PC-3 (cell line): ENCODE results near the gene MKRN2. TPM values are rescaled to one million over a fixed set of nuclear protein-coding genes. Genes with fewer than 3 reads are reported as not detected.
A peak's percentile ranks its signal among the peaks of the same experiment; 100 is the strongest.
"Not testable (repeated sequence)": the region's sequence is repeated elsewhere in the genome, so short reads cannot be mapped to it uniquely, and the experiment has no call there.

ENCODE experiments used
- ATAC-seq: fragments of 200-7000 bp; cut with Tn5 transposase; 2 replicates; pipeline ENCODE4 v1.9.1; 2020; ENCODE audit warnings: mild to moderate bottlenecking, moderate library complexity
- BruUV-seq: library from RNA; stranded (reverse); fragments of 400-500 nt; replicated peaks from 2 replicates; lab custom pipeline; 2021; lab: Mats Ljungman, UMichigan
- CTCF ChIA-PET: fragments of 300-600 bp; sonication (Branson Sonifier 250); formaldehyde crosslinking; loops from one replicate; lab custom pipeline; 2022; ENCODE audit warnings: antibody characterized with exemption; lab: Charles Lee
- POLR2A ChIA-PET: fragments of 300-600 bp; sonication (Branson Sonifier 250); formaldehyde crosslinking; loops from one replicate; lab custom pipeline; 2022; ENCODE audit warnings: antibody characterized with exemption; ENCODE audit not compliant: unreplicated experiment; lab: Charles Lee
- DNase-seq: peaks from one replicate; pipeline ENCODE4 v3.0.0-alpha.2; 2015
- H2AFZ ChIP-seq: fragments of 300-600 bp; sonication (generic); 2 replicates; pipeline ENCODE4 v1.6.0; 2016; ENCODE audit warnings: antibody characterized with exemption, low read length
- H3F3A ChIP-seq: fragments of 300-600 bp; sonication (generic); one replicate; pipeline ENCODE4 v1.6.0; 2017; ENCODE audit warnings: antibody characterized with exemption, low read length, control low read depth, mild to moderate bottlenecking; ENCODE audit not compliant: unreplicated experiment
- H3K27ac ChIP-seq: fragments of 300-600 bp; sonication (generic); 2 replicates; pipeline ENCODE4 v1.5.1; 2016; ENCODE audit warnings: mild to moderate bottlenecking, low read length
- H3K27me3 ChIP-seq: fragments of 300-600 bp; sonication (generic); 2 replicates; pipeline ENCODE4 v1.6.1; 2016; ENCODE audit warnings: low read length, mixed read lengths
- H3K36me3 ChIP-seq: fragments of 300-600 bp; sonication (generic); 2 replicates; pipeline ENCODE4 v1.6.1; 2016; ENCODE audit warnings: low read depth, mixed run types, low read length, mixed read lengths
- H3K4me1 ChIP-seq: fragments of 300-600 bp; sonication (generic); 2 replicates; pipeline ENCODE4 v1.5.1; 2016; ENCODE audit warnings: low read length; ENCODE audit not compliant: insufficient read depth
- H3K4me2 ChIP-seq: fragments of 300-600 bp; sonication (generic); 2 replicates; pipeline ENCODE4 v1.6.0; 2016; ENCODE audit warnings: low read length
- H3K4me3 ChIP-seq: fragments of 300-600 bp; sonication (generic); 2 replicates; pipeline ENCODE4 v1.5.1; 2016; ENCODE audit warnings: mild to moderate bottlenecking, low read length, mixed read lengths
- H3K79me2 ChIP-seq: fragments of 300-600 bp; sonication (generic); 2 replicates; pipeline ENCODE4 v1.6.1; 2017; ENCODE audit warnings: low read length, mixed read lengths
- H3K9ac ChIP-seq: fragments of 300-600 bp; sonication (generic); 2 replicates; pipeline ENCODE4 v1.6.0; 2016; ENCODE audit warnings: mild to moderate bottlenecking, low read length
- H3K9me2 ChIP-seq: fragments of 300-600 bp; sonication (generic); replicated peaks from 2 replicates; pipeline ENCODE4 v1.6.1; 2016; ENCODE audit warnings: mixed run types, low read length, mixed read lengths
- H3K9me3 ChIP-seq: fragments of 300-600 bp; sonication (generic); 2 replicates; pipeline ENCODE4 v1.6.1; 2016; ENCODE audit warnings: low read length, mixed read lengths
- H4K20me1 ChIP-seq: fragments of 300-600 bp; sonication (generic); 2 replicates; pipeline ENCODE4 v1.6.1; 2016; ENCODE audit warnings: low read length, mixed read lengths
- EZH2 ChIP-seq: fragments of 300-600 bp; sonication (generic); IDR thresholded peaks from one replicate; pipeline ENCODE4 v1.6.1; 2017; ENCODE audit warnings: antibody characterized with exemption, mild to moderate bottlenecking, low read length; ENCODE audit not compliant: unreplicated experiment
- EZH2phosphoT487 ChIP-seq: fragments of 300-600 bp; sonication (generic); IDR thresholded peaks from 2 replicates; pipeline ENCODE4 v1.6.1; 2018; ENCODE audit warnings: mild to moderate bottlenecking, antibody characterized with exemption, low read length, borderline replicate concordance
- intact Hi-C: fragments of 100-400 bp; cut with micrococcal nuclease; formaldehyde crosslinking; loops from 2 replicates; pipeline ENCODE4 v1.9.0; 2023
- total RNA-seq: library from RNA; depleted of rRNA; stranded (reverse); fragments of >200 nt; gene quantifications from 2 replicates; pipeline ENCODE4 v1.2.3, GENCODE V29; 2014
- TF ChIP-seq, protein P1 (sequence below): fragments of 300-600 bp; sonication (generic); conservative IDR thresholded peaks from 2 replicates; pipeline ENCODE4 v1.5.1; 2017; ENCODE audit warnings: antibody characterized with exemption, low read depth, mild to moderate bottlenecking, low read length

Gene MKRN2
- total RNA-seq, 1 experiment from 2014 or later = 45.8 TPM

DNA sequence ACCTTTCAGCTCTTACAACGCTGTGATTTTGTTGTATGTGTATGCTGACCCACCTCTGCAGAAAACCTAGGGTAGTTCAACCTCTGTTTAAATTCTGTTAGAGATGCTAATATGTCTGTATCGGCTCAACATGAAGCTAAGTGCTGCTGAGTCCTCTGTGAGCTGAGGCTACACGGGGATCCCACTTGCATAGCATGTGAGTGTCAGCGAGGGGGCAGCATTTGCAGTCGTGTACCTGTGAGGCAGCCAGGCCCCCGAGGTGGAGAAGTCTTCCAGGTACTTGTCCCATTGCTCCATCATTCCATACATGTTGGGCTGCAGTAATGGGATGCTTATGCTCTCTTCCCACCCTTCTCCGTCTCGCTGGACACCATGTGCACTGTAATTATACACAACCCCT is 15.3 kb upstream of the MKRN2 start:
- Histone ChIP-seq H3K79me2 (no peaks in the 10 kb centered on the region), H3K4me1 (peaks cover 21% of the 10 kb centered on the region), H3K4me3 (no peak overlapping the region), H3K9me3 (no peaks in the 10 kb centered on the region), H3F3A (peaks cover 9% of the 10 kb centered on the region), H3K9me2 (no peaks in the 10 kb centered on the region), H4K20me1 (no peaks in the 10 kb centered on the region), H3K27ac (no peak overlapping the region), H3K36me3 (peaks cover 16% of the 10 kb centered on the region), H3K27me3 (no peaks in the 10 kb centered on the region), H3K9ac (no peak overlapping the region), H2AFZ (no peak overlapping the region), H3K4me2 (no peak overlapping the region)
- CTCF ChIA-PET = no interaction called here
- intact Hi-C loops = loop anchor here (5.0 kb wide), 1 partner anchor 404 kb away; no protein-coding TSS in a partner anchor
- TF ChIP-seq EZH2 (no peak), EZH2phosphoT487 (no peak)
- TF ChIP-seq, protein P1, sequence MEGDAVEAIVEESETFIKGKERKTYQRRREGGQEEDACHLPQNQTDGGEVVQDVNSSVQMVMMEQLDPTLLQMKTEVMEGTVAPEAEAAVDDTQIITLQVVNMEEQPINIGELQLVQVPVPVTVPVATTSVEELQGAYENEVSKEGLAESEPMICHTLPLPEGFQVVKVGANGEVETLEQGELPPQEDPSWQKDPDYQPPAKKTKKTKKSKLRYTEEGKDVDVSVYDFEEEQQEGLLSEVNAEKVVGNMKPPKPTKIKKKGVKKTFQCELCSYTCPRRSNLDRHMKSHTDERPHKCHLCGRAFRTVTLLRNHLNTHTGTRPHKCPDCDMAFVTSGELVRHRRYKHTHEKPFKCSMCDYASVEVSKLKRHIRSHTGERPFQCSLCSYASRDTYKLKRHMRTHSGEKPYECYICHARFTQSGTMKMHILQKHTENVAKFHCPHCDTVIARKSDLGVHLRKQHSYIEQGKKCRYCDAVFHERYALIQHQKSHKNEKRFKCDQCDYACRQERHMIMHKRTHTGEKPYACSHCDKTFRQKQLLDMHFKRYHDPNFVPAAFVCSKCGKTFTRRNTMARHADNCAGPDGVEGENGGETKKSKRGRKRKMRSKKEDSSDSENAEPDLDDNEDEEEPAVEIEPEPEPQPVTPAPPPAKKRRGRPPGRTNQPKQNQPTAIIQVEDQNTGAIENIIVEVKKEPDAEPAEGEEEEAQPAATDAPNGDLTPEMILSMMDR = no peak
- POLR2A ChIA-PET = no interaction called here
- no TSS peak for BruUV-seq
- ATAC-seq (no peak), DNase-seq (no peak)

DNA sequence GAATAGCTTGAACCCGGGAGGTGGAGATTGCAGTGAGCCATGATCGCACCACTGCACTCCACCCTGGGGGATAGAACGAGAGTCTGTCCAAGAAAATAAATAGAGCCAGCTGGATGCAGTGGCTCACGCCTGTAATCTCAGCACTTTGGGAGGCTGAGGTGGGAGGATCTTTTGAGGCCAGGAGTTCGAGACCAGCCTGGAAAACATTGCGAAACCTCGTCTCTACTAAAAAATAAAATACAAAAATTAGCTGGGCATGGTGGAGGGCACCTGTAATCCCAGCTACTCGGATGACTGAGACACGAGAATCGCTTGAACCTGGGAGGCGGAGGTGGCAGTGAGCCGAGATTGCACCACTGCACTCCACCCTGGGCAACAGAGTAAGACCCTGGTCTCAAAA is 13.4 kb upstream of the MKRN2 start:
- H3K9ac ChIP-seq, DNase-seq, H3K9me3 ChIP-seq, H3K79me2 ChIP-seq, H3K27ac ChIP-seq, H2AFZ ChIP-seq, ATAC-seq, BruUV-seq, H4K20me1 ChIP-seq, H3F3A ChIP-seq, H3K27me3 ChIP-seq, H3K9me2 ChIP-seq: not testable (repeated sequence)
- intact Hi-C loops = loop anchor here (5.0 kb wide), 1 partner anchor 406 kb away; no protein-coding TSS in a partner anchor
- ChIA-PET CTCF (interaction anchor here (1.1 kb wide), 1 partner anchor 35 kb away, joined by 7 read pairs; no protein-coding TSS in a partner anchor), POLR2A (interaction anchor here (0.6 kb wide), 1 partner anchor 9 kb away, joined by 4 read pairs; no protein-coding TSS in a partner anchor)
- H3K4me3 ChIP-seq = peak overlapping the region; percentile 74; the same call in 1 of the 2 replicates
- H3K4me2 ChIP-seq = peak overlapping the region; percentile 94; the same call in 1 of the 2 replicates
- H3K4me1 ChIP-seq = peaks cover 21% of the 10 kb centered on the region
- H3K36me3 ChIP-seq = peaks cover 16% of the 10 kb centered on the region

DNA sequence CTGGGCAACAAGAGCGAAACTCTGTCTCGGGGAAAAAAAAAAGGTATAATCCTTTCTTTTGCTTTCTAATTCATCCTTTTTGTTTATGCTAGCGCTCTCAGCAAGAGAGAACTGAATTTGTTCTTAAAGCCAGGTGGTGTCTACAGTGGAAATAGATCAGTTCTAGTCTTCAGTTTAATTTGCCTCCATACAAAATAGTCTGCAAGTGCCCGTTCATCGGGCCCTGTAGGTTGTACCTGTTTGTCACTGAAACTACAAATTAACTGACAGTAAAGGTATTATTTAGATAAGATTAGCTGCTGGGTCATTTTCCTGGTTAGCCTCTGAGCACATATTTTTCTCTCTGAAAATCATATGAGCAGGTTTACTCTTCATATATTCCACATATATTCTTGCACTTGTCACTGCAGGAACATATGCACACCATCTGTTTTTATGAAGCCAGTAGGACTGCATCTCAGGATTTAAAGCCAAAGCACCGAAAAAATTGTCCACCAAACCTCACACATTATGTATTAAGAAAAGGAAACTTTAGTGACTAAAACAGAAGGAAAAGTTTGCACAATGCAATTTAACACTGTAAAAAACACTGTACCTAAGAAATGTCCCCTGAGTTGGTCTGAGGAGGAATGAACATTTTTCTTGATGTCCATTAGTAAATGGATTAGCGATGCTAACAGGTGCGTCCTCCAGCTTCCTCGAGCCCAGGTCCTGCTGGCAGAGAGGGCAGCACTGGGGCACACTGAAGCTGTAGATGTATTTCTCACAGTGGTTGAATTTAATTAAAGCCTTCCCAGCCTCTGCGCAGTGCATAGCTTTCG is 12.0 kb upstream of the MKRN2 start:
- H3K4me3 ChIP-seq = peak overlapping the region; percentile 74
- TF ChIP-seq, protein P1 = 0 out of 2 replicates have a peak, but pooled peaks have one; percentile 15
- TF ChIP-seq EZH2 = no peak
- peaks cover 9% of the 10 kb centered on the region for H3F3A ChIP-seq
- peak; percentile 17 for ATAC-seq
- no peaks in the 10 kb centered on the region for H3K27me3 ChIP-seq
- POLR2A ChIA-PET = interaction anchor here (0.5 to 1.0 kb wide), 5 partner anchors 9 to 381 kb away, joined by 3 to 5 read pairs (median 3); no protein-coding TSS in a partner anchor
- intact Hi-C loops = loop anchor here (5.0 kb wide), 1 partner anchor 408 kb away; no protein-coding TSS in a partner anchor
- H3K27ac ChIP-seq = peak overlapping the region; percentile 46
- BruUV-seq = TSS peak; percentile 85
- CTCF ChIA-PET = interaction anchor here (1.0 to 1.5 kb wide), 3 partner anchors 18 to 61 kb away, joined by 3 to 7 read pairs (median 5); partner anchors contain the start of gene TSEN2
- peak overlapping the region; percentile 76 for H2AFZ ChIP-seq
- no peaks in the 10 kb centered on the region for H4K20me1 ChIP-seq
- peak; percentile 31 for DNase-seq
- H3K4me2 ChIP-seq = peak overlapping the region; percentile 94
- H3K36me3 ChIP-seq = peaks cover 12% of the 10 kb centered on the region
- H3K9ac ChIP-seq = peak overlapping the region; percentile 42
- no peaks in the 10 kb centered on the region for H3K9me3 ChIP-seq
- no peaks in the 10 kb centered on the region for H3K79me2 ChIP-seq
- peaks cover 21% of the 10 kb centered on the region for H3K4me1 ChIP-seq
- no peaks in the 10 kb centered on the region for H3K9me2 ChIP-seq
